VCaP (cell line): ENCODE measurements around the gene CYLD.

Experiments
- H3K27ac ChIP-seq: fragments of 450-650 bp; 2 replicates; pipeline ENCODE4 v1.5.1; 2017
- CTCF ChIP-seq: fragments of 450-650 bp; conservative IDR thresholded peaks from 2 replicates; pipeline ENCODE4 v1.5.1; 2017; ENCODE audit warnings: mild to moderate bottlenecking, moderate library complexity

The CYLD gene

GRCh38 chr16:50835358-50836060, 93.6 kb downstream of the CYLD start:
- TF ChIP-seq CTCF: no peak
- no peak overlapping the region for H3K27ac ChIP-seq

GRCh38 chr16:50836121-50836621, 94.3 kb downstream of the CYLD start:
- no peak overlapping the region for H3K27ac ChIP-seq
- no peak for TF ChIP-seq CTCF

- TF ChIP-seq CTCF: no peak
Measured at GRCh38 chr16:50837324-50837723, 95.4 kb downstream of the CYLD start.

GRCh38 chr16:50838165-50838564, 96.3 kb downstream of the CYLD start:
- no peak overlapping the region for H3K27ac ChIP-seq
- no peak for TF ChIP-seq CTCF

More at GRCh38 chr16:50837324-50837723, 95.4 kb downstream of the CYLD start:
- no peak overlapping the region for H3K27ac ChIP-seq

GRCh38 chr16:50838885-50839284, 97.0 kb downstream of the CYLD start:
- no peak for TF ChIP-seq CTCF
- H3K27ac ChIP-seq: no peak overlapping the region

- no peak for TF ChIP-seq CTCF
- H3K27ac ChIP-seq: no peak overlapping the region
Measured at GRCh38 chr16:50839356-50839755, 97.5 kb downstream of the CYLD start.

- no peak for TF ChIP-seq CTCF
- no peak overlapping the region for H3K27ac ChIP-seq
Measured at GRCh38 chr16:50839920-50840729, 98.2 kb downstream of the CYLD start.
